Stimulated activated CD8-positive, alpha-beta memory T cell treated with anti-CD3 and anti-CD28 coated beads, Interleukin-2, amount 100 ng/mL, for 48 hours (primary cell): ENCODE data around the gene VSIR.

Source experiments
- DNase-seq, 2 donors: peaks; one replicate each; pipeline ENCODE4 v3.0.0-alpha.2; 2020; ENCODE audit warnings: low read depth in 2 of 2

The VSIR gene

DNA sequence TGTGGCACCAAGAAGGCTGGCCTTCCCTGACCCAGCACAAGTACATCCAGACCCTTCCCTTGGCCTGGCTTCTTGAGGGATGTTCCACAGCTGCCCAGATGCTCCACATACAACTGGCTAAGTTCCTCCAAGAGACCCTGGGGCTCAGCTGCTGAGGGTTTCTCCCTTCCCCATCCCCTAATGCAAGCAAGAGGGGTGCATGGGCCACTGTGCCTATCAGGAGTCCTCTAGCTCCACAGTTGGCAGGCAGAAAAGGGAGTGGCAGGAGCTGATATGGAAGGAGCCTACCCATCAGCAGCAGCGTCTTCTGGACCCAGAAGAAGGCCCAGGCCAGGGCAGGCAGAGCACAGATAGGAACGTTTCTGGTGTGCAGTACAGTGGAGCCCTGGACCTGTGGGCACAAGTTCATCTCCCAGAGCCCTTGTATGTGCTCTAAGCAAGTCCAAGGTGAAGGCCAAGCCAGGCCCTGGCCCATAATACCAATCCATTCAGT, 26.2 kb downstream of the VSIR start:
- no peak for DNase-seq

DNA sequence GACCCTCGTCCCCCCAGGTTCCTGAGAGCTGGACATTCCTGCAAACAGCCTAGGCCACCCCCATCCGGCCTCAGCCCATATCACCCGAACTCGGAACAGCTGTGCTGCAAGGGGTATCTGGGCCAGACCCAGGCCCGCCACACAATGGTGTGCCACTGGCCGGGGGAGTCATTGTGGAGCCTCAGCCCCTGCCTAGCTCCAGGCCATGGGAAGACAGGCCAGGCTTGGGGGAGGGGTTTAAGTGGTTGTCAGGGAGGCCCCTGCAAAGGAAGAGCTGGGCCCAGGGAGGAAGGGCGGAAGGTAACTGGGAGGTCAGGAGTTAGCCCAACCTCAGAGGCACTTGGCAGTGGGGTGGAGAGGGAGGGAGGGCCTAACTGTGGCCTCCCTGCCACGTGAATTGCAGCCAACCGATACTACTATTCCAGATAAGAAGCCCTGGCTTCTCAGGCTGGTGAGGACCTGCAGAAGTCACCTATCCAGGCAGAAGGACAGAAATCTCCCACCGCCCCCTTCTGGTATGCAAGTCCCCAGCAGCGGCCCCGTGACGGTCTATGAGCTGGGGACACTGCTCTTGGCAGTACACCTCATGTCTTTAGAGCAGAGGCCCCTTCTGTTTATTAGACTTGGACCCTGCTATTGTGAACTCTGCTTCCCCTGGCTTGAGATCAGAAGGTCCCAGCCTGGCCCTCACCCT, 26.8 kb downstream of the VSIR start:
- DNase-seq: no peak

DNA sequence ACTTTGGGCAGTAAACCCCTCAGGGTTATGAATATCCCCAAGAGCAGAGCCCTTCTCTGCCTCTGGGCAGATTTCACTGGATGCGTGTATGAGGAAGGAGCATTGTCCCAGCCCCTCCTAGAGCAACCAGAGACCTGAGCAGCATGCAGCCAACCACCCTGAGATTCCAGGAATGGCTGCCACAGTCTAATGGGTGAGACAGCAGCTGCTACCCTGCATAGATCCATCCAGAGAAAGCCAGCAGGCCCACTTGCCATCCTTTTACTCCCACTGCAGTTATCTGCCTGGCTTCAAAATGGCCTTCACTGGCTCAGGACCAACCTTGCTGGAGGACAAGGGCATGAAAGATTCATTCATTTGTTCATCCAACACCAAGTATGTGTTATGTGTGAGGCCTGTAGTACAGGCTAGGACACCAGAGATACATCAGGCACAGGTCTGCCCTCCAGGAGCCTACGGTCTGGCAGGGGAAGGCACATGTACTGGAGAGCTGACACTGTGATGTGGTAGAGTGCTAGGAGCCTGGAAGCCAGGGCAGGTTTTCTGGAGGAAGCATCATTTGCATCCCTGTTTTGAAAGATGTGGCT, 27.6 kb downstream of the VSIR start:
- DNase-seq: no peak

DNA sequence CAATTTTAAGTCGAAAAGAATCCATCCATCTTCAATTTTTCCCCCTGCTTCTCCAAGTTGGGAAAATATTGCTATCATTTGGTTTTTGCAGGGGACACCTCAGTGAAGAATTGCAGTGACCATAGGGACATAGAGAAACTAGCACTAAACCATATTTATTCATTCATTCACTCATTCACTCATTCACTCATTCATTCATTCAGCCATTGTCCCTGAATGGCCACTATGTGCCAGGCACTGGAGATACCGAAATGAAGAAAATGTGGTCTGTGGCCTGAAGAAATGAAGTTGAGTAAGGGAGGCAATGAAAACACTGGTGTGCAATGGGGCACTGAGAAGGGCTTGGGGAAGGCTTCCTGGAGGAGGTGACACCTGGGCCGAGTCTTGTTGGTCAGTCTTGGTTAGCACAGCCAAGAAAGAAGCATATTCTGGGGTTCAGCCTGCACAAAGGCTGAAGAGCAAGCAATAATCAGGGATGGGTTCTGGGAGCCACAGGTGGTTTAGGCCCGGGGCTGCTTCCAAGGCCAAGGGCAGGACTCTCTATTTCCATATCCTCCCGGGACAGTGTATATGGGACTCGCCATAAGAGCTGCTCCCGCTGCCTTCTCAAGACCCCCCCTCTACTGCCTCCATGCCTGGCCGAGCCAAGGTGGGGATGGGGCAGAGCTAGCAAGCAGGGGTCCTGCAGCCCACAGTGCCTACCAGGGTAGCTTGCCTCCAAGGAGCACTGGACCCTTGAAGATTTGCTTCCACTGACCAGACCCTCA, 28.2 kb downstream of the VSIR start:
- DNase-seq: no peak

DNA sequence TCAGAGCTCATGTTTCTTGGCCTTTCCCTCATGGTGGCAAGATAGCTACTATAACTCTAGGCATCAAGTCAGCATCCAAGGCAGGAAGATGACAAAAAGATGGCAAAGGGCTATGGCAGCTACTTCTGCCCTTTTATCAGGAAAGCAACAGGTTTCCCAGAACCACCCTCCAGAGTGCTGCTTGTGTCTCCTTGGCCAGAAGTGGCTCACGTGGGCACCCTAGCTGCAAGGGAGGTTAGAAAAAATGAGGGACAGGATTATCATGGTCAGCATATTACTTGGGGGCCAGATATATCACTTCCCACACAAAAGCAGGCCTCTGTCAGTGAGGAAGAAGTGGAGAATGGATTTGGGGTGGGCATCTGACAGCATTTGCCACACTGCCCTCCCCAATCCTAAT, 29.5 kb downstream of the VSIR start:
- no peak for DNase-seq

DNA sequence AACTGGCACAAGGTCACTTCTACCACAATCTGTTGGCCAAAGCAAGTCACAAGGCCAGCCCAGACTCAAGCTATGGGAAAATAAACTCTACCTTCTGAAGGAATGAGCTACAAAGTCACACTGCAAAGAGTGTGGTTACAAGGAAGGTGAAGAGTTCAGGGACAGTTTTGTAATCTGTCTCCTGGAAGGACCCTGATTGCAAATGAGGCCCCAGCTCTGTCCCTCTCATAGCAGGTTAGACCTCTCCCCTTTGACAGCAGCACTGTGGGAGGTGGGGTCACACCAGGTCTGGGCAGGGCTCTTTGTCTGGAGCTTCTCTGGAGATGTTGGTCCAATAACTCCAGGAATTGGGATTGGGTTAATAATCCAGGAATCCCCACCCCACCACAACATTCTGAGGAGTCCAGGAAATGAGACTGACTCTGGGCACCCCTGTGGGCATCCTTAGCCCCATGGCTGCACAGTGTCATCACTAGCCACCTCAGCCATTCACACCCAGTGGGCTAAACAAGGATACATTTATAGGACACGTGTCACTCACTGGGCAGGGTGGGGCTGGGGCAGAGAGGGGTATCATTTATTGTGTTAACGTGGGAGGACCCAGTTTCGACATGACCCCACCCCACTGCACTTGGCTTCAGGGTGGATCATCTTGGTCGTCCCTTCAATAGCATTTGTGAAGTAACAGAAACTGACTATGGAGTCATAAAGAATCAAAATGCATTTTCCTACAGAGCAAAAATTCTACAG, 30.1 kb downstream of the VSIR start:
- no peak for DNase-seq

DNA sequence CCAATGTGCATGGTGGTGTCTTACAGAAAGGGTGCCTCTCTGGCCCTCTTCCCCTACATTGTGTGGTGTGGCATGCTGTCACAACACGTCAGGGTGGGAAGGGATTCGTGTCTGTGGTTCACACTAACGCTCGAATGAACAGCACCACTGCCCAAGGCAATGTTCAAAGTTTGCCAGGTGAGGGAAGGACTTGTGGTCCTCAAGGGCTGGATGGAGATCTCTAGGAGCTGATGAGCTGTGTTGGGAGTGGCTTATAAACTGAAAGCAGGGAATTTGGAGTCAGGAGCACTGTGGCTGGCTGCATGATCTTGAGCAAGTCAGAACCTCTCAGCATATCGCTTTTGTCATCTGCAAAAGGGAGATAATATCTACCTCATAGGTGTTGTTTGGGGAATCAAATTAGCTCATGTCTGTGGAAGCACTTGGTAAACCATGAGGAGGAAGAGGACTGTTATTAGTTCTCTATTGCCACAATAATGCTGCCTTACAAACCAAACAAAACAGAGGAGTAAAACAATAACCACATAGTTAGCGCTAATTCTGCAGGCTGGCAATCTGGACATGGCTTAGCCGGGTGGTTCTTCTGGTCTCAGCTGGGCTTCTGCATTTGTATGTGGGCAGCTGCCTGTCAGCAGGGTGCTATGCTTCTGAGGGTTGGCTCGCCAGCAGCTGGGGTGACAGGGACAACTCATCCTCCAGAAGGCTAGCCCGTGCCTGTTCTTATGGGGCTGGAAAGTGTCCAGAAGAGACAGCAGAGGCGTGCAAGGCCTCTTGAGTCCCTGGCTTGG, 30.8 kb downstream of the VSIR start:
- DNase-seq: no peak

DNA sequence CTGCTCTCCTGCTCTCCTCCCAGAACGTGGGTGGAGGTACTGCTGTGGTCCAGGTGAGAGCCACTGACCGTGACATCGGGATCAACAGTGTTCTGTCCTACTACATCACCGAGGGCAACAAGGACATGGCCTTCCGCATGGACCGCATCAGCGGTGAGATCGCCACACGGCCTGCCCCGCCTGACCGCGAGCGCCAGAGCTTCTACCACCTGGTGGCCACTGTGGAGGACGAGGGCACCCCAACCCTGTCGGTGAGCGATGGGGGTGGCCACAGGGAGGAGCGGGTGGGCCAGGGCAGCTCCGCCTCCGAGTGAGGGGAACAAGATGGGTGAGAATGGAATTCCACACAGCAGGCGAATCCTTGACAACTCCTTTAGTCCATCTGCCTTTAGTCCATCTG, 31.6 kb downstream of the VSIR start:
- DNase-seq: no peak

DNA sequence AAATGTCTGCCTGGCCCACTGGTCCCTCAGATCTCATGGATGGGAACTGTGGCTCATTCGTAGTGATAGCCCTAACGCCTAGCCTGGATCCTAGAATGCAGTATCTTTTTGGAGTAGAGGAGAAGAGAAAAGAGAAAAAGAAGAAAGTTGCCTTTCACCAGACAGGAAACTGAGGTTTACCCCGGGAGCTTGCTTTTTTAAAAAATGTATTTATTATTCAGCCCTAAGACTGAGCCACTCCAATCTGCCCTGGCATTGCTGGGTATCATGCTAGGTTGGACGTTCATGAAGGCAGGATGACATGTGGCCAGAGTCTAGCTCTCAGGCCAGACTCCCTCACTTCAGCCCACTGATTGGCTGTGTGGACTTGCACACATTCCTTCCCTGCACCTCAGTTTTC, 32.3 kb downstream of the VSIR start:
- no peak for DNase-seq

DNA sequence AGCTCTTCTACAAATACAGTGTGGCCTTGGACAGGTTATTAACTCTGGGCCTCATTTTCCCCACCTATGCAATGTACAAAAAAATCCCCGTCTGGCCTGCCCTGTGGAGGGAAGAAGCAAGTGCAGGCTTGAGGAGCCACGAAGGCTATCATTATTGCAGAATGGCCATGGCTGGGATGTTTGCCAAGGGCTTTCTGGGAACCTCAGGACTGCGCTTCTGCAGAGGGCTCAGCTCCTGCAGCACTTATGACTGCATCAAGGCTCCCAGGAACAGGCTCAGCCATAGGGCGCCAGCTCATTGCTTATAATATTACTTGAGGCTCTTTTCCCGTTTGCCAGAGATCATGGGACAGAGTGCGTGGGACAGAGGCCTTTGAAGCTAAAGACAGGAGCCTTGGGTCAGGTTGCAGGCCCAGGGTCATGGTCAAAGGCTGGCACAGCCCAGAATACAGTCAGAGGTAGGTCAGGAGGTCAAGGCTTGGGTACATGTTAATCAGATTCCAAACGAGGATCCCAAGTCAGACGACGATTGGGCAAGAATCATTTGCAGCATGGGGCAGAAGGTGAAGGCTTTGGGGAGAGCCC, 33.2 kb downstream of the VSIR start:
- no peak for DNase-seq

DNA sequence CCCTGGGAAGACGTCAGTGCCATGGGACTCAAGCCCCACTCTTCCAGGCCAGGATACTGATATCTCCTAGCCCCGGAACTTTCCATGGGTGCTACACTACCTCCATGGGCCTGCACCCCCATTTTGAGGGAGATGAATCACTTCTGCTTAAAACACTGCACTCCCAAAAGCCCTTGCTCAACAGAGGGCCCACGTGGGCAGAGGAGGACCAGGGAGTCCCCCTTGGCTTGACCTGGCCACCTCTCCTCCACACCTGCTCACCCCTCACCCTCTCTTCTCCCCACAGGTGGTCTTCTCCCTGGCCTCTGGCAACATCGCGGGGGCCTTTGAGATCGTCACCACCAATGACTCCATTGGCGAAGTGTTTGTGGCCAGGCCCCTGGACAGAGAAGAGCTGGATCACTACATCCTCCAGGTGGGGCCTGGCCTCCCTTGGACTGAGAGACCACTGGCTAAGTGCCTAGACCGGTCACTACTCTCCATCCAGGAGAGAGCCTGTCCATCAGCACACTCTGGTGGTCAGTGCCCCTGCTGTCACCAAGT, 33.9 kb downstream of the VSIR start:
- DNase-seq: no peak

DNA sequence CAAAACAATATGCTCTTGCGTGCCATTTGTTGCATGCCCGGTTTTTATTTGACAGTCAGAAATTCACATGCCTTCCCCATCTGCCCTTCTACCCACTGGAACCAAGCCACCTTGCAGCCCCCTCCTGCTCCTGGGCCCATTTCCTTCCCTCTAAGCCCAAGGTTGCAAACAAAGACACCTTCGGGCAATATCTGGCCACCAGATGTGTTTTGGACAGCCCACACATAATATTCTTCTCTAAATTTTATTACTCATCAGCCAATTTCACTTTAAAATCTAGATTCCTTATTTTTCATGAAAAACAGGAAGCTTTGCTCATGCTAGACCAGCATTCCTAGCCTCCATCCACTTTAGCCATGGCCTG, 35.5 kb downstream of the VSIR start:
- no peak for DNase-seq

DNA sequence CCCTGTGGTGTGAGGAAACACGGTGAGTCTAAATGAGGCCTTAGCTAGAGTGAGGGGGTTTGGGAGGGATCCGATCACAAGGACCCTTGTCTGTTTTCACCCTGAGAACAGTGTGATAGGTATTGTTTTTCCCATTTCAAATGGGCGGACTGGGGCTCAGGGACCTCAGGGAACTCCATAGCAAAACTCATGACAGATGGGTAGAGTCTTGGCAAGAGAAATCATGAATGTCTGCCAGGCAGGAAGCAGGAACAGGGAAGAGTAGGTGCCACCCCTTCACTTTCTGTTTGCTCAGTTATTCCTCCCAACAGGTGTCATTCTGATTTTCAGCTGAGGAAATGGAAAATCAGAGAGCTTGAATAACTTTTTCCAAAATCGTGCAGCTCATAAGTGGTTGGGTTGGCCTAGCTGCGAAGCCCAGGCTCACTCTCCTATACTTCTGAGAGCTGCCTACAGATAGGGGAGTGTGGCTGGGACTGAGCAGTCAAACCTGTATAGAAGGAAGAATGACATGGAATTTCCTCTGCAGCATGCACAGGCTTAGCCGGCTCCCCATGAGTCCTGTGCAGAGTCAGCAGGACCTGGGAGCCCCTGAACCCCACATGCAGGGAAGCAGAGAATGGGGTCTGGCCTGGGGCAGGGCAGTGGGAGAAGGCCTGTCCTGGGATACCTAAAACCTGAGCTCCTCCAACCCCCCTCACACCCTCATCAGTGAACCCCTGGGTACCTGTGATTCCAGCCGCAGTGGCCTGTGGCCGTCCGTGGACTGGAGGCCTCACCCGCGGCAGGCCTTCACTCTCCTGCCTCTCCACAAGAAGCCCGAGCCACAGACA, 36.1 kb downstream of the VSIR start:
- DNase-seq: no peak

DNA sequence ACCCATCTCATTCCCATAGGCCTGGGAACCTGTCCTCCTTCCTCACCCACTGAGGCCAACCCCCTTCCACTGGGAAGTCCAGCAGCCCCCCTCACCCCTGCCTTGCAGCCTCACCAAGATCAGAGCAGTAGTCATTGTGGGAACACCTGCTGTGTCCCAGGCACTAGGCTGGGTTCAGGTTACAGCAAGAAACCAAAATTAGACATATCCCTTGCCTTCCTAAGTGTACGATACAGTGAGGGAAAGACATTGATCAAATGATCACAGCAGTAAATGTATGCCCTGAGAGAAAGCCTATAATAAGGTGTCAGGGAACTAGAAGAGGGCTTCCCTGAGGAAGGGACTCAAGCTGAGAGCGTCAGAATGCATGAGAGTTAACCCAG, 36.8 kb downstream of the VSIR start:
- no peak for DNase-seq

DNA sequence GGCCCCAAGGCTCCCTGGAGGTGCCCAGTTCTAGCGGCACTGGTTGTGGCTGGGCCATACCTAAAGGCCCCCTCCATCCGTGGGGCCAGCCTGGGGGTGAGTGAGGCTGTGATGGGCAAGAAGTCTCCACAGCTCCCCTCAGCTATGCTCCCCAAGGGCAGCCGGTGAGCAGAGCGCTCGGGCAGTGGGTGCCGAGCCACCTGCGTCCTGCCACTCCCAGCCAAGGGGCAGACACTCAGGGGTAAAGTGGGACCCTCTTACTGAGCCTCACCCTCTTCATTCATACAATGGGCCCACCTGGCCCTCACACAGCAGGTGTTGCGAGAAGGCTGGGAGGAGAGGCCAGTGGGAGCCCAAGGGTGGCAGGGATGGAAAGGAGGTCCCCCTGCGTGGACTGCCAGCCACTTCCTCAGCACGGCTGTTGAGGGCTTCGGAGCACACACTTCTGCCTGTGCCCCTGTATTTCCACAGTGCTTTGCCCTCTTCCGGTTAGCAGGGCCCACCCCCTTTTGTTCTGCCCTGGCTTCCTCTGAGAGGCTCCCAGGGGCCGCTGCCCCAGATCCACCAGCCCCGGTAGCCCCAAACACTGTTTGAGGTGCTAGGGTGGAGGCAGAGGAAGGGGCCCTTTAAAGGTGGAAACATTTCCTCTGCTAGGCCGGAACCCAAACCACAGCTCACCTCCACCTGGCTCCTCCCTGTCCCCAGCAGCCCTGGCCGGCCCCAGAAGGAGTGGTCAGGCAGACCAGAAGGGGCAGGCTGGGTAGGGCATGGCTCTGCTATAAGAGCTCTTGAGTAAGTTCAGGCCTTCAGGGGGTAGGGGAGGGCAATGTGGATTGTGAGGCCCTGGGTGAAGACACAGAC, 37.4 kb downstream of the VSIR start:
- no peak for DNase-seq

DNA sequence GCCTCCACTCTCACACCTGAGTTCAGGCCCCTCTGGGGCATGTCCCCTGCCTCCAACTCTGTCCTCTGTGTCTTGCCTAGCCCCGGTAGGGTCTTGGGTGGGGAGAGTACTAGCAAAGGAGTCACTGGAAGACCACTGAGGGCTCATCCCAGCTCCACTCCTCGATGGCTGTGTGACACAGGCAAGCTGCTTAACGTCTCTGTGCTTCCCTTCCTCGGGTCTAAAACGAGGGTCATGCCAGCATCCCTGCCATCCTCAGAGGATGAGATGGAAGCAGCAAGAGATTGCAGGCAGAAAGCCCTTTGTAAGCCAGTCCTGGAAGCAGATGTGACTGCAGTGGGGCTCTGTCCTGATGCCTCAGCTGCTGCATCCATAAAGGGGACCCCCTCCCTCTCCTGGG, 38.5 kb downstream of the VSIR start:
- no peak for DNase-seq

DNA sequence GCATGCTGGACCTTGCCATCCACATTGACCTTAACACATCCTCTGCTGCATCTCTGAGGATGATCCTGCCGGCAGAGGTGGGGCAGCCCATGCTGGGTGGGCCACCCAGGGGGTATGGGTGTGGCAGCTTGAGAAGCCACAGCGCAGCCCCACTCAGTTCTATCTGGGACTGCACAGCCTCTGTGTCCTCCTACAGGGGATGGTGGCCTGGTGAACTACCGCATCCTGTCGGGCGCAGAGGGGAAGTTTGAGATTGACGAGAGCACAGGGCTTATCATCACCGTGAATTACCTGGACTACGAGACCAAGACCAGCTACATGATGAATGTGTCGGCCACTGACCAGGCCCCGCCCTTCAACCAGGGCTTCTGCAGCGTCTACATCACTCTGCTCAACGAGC, 41.5 kb downstream of the VSIR start:
- no peak for DNase-seq

DNA sequence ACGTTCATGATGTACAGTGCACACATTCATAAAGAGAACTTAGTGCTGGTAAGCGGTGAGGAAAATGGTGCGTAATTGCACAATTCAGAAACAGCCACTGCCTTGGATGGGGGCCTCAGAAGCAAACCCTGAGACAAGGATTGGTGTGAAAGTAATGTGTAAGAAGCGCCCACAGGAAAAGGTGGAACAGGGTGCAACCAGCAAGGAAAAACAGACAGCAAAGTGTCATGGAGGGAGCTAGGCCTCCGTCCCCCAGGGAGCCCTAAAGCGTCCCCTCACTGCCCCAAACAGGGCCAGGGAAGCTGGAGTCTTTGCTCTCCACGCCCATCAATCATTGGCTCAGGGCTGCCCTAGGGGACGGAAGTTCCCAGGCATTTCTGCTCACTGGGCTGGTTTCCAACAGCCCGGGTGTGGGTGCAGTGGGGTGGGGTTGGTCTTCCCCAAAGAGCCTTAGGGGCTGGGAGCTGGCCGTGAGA, 44.1 kb downstream of the VSIR start:
- no peak for DNase-seq
